ENCODE results near the gene CD8B2. TPM values are rescaled to one million over a fixed set of nuclear protein-coding genes. Genes with fewer than 3 reads are reported as not detected.
"Not testable (repeated sequence)": the region's sequence is repeated elsewhere in the genome, so short reads cannot be mapped to it uniquely, and the experiment has no call there.

Gene CD8B2
- total and polyA plus RNA-seq, 8 donors = 0.03 to 0.25 (median 0.13) TPM; not detected in 4

- H3K36me3 ChIP-seq; intact Hi-C loops (cut with DNase I); H3K27me3 ChIP-seq; DNase-seq; H3K4me3 ChIP-seq; ATAC-seq; H3K9me3 ChIP-seq; FAIRE-seq; H3K4me1 ChIP-seq; H3K27ac ChIP-seq: not testable (repeated sequence)
- 63 to 75% methylated on average over 1 of the region's 1 CpG for WGBS, 2 donors
Observed at GRCh38 chr2:106498549-106498948, 11.4 kb downstream of the CD8B2 start.

GRCh38 chr2:106500350-106500749, 13.2 kb downstream of the CD8B2 start:
- intact Hi-C loops (cut with DNase I); H3K27me3 ChIP-seq; FAIRE-seq; H3K4me3 ChIP-seq; H3K4me1 ChIP-seq; H3K27ac ChIP-seq; ATAC-seq; H3K36me3 ChIP-seq; H3K9me3 ChIP-seq; DNase-seq: not testable (repeated sequence)
- WGBS, 2 donors = 83 to 89% methylated on average over 4 to 6 of the region's 7 CpGs

GRCh38 chr2:106502351-106502750, 15.2 kb downstream of the CD8B2 start:
- H3K27ac ChIP-seq; H3K27me3 ChIP-seq; H3K4me1 ChIP-seq; H3K4me3 ChIP-seq; H3K36me3 ChIP-seq; DNase-seq; H3K9me3 ChIP-seq; FAIRE-seq; ATAC-seq; intact Hi-C loops (cut with DNase I): not testable (repeated sequence)
- WGBS, 2 donors = 86 to 92% methylated on average over 7 to 8 of the region's 8 CpGs

- FAIRE-seq; ATAC-seq; DNase-seq; H3K4me1 ChIP-seq; H3K4me3 ChIP-seq; H3K36me3 ChIP-seq; H3K9me3 ChIP-seq; intact Hi-C loops (cut with DNase I); H3K27me3 ChIP-seq; H3K27ac ChIP-seq: not testable (repeated sequence)
- 72 to 85% methylated on average over 7 to 8 of the region's 11 CpGs for WGBS, 2 donors
Observed at GRCh38 chr2:106504192-106504591, 17.0 kb downstream of the CD8B2 start.

GRCh38 chr2:106504787-106505186, 17.6 kb downstream of the CD8B2 start:
- H3K27me3 ChIP-seq; ATAC-seq; DNase-seq; FAIRE-seq; H3K36me3 ChIP-seq; intact Hi-C loops (cut with DNase I); H3K9me3 ChIP-seq; H3K4me3 ChIP-seq; H3K27ac ChIP-seq; H3K4me1 ChIP-seq: not testable (repeated sequence)
- WGBS, 2 donors = 74 to 86% methylated on average over 4 of the region's 4 CpGs

- H3K4me3 ChIP-seq; H3K27me3 ChIP-seq; H3K4me1 ChIP-seq; DNase-seq; FAIRE-seq; H3K27ac ChIP-seq; intact Hi-C loops (cut with DNase I); ATAC-seq; H3K9me3 ChIP-seq; H3K36me3 ChIP-seq: not testable (repeated sequence)
- 76 to 90% methylated on average over 8 to 9 of the region's 9 CpGs for WGBS, 2 donors
Observed at GRCh38 chr2:106506002-106506687, 19.0 kb downstream of the CD8B2 start.

- DNase-seq; intact Hi-C loops (cut with DNase I); H3K4me3 ChIP-seq; H3K27me3 ChIP-seq; H3K4me1 ChIP-seq; H3K27ac ChIP-seq; H3K36me3 ChIP-seq; FAIRE-seq; H3K9me3 ChIP-seq: not testable (repeated sequence)
- WGBS, 2 donors = 72 to 78% methylated on average over 6 to 9 of the region's 11 CpGs
- ATAC-seq = peak in 1 of 4 donors; percentile 39
Observed at GRCh38 chr2:106508660-106509373, 21.7 kb downstream of the CD8B2 start.

GRCh38 chr2:106509374-106509770, 22.2 kb downstream of the CD8B2 start:
- H3K36me3 ChIP-seq; H3K4me1 ChIP-seq; intact Hi-C loops (cut with DNase I); ATAC-seq; H3K27me3 ChIP-seq; DNase-seq; H3K9me3 ChIP-seq; H3K4me3 ChIP-seq; H3K27ac ChIP-seq; FAIRE-seq: not testable (repeated sequence)
- WGBS, 2 donors = 90 to 98% methylated on average over 6 of the region's 6 CpGs

- ATAC-seq; H3K27me3 ChIP-seq; intact Hi-C loops (cut with DNase I); H3K4me1 ChIP-seq; H3K4me3 ChIP-seq; DNase-seq; H3K9me3 ChIP-seq; H3K36me3 ChIP-seq; H3K27ac ChIP-seq: not testable (repeated sequence)
- WGBS, 2 donors = 53 to 65% methylated on average over 4 of the region's 4 CpGs
- FAIRE-seq = peak; percentile 79
Observed at GRCh38 chr2:106510791-106511190, 23.6 kb downstream of the CD8B2 start.

- DNase-seq (peak in 1 of 6 donors; percentile 23), FAIRE-seq (peak; percentile 29), ATAC-seq (peak in 3 of 4 donors; percentile 70 to 85 (median 74))
- H3K4me1 ChIP-seq; intact Hi-C loops (cut with DNase I); H3K36me3 ChIP-seq; H3K27ac ChIP-seq; H3K4me3 ChIP-seq; H3K27me3 ChIP-seq; H3K9me3 ChIP-seq: not testable (repeated sequence)
- WGBS, 2 donors = 63 to 80% methylated on average over 8 to 12 of the region's 16 CpGs
Observed at GRCh38 chr2:106511476-106511901, 24.3 kb downstream of the CD8B2 start.

- DNase-seq; H3K4me1 ChIP-seq; H3K9me3 ChIP-seq; H3K4me3 ChIP-seq; H3K36me3 ChIP-seq; H3K27ac ChIP-seq; H3K27me3 ChIP-seq; FAIRE-seq; intact Hi-C loops (cut with DNase I): not testable (repeated sequence)
- WGBS, 2 donors = 84 to 88% methylated on average over 7 of the region's 7 CpGs
- peak in 1 of 4 donors; percentile 7 for ATAC-seq
Observed at GRCh38 chr2:106511934-106512333, 24.8 kb downstream of the CD8B2 start.

GRCh38 chr2:106513391-106513790, 26.2 kb downstream of the CD8B2 start:
- ATAC-seq; H3K27ac ChIP-seq; H3K4me3 ChIP-seq; H3K27me3 ChIP-seq; intact Hi-C loops (cut with DNase I); H3K4me1 ChIP-seq; H3K36me3 ChIP-seq; DNase-seq; H3K9me3 ChIP-seq; FAIRE-seq: not testable (repeated sequence)
- 66 to 88% methylated on average over 3 of the region's 5 CpGs for WGBS, 2 donors

Data from pancreas (tissue), 10 donors.